Hepatocyte (in vitro differentiated cells): ENCODE data around the gene TREH. TPM values are rescaled to one million over a fixed set of nuclear protein-coding genes. Genes with fewer than 3 reads are reported as not detected.

Experiments
- DNase-seq: peaks from one replicate; pipeline ENCODE4 v3.0.0-alpha.2; 2016; ENCODE audit warnings: low spot score
- H2AFZ ChIP-seq: fragments of 200-600 bp; sonication (generic); 2 replicates; pipeline ENCODE4 v1.6.0; 2016; ENCODE audit warnings: antibody characterized with exemption, mild to moderate bottlenecking
- H3K27ac ChIP-seq: fragments of 200-600 bp; sonication (generic); 2 replicates; pipeline ENCODE4 v1.5.1; 2016; ENCODE audit warnings: mild to moderate bottlenecking
- H3K27me3 ChIP-seq: fragments of 200-600 bp; sonication (generic); 2 replicates; pipeline ENCODE4 v1.6.1; 2016
- H3K36me3 ChIP-seq: fragments of 200-600 bp; sonication (generic); replicated peaks from 2 replicates; pipeline ENCODE4 v1.5.1; 2016; ENCODE audit warnings: low read depth; ENCODE audit not compliant: insufficient read depth
- H3K4me1 ChIP-seq: fragments of 200-600 bp; sonication (generic); 2 replicates; pipeline ENCODE4 v1.5.1; 2016; ENCODE audit warnings: mild to moderate bottlenecking, moderate library complexity; ENCODE audit not compliant: insufficient read depth
- H3K4me2 ChIP-seq: fragments of 200-600 bp; sonication (generic); 2 replicates; pipeline ENCODE4 v1.6.0; 2016
- H3K4me3 ChIP-seq: fragments of 200-600 bp; sonication (generic); 2 replicates; pipeline ENCODE4 v1.5.1; 2016; ENCODE audit warnings: mild to moderate bottlenecking
- H3K79me2 ChIP-seq: fragments of 200-600 bp; sonication (generic); 2 replicates; pipeline ENCODE4 v1.6.0; 2017; ENCODE audit warnings: mild to moderate bottlenecking
- H3K9me2 ChIP-seq: fragments of 200-600 bp; sonication (generic); replicated peaks from 2 replicates; pipeline ENCODE4 v1.6.0; 2017; ENCODE audit warnings: mild to moderate bottlenecking; ENCODE audit not compliant: insufficient read depth
- H3K9me3 ChIP-seq: fragments of 200-600 bp; sonication (generic); 2 replicates; pipeline ENCODE4 v1.5.1; 2016; ENCODE audit warnings: low read depth, mild to moderate bottlenecking
- H4K20me1 ChIP-seq: fragments of 200-600 bp; sonication (generic); 2 replicates; pipeline ENCODE4 v1.6.0; 2016; ENCODE audit warnings: mild to moderate bottlenecking; ENCODE audit not compliant: insufficient read depth, poor library complexity, severe bottlenecking
- CTCF ChIP-seq: fragments of 200-600 bp; sonication (generic); IDR thresholded peaks from 2 replicates; pipeline ENCODE4 v1.5.1; 2016; ENCODE audit warnings: antibody characterized with exemption, mild to moderate bottlenecking; ENCODE audit not compliant: poor library complexity
- EZH2 ChIP-seq: fragments of 200-600 bp; sonication (generic); IDR thresholded peaks from 2 replicates; pipeline ENCODE4 v1.6.1; 2016; ENCODE audit warnings: antibody characterized with exemption, mild to moderate bottlenecking, borderline replicate concordance
- EZH2phosphoT487 ChIP-seq: fragments of 200-600 bp; sonication (generic); IDR thresholded peaks from one replicate; pipeline ENCODE4 v1.6.1; 2018; ENCODE audit warnings: antibody characterized with exemption, mild to moderate bottlenecking, low read depth, moderate library complexity; ENCODE audit not compliant: unreplicated experiment, severe bottlenecking
- WGBS: methylation state at CpG from one replicate; pipeline ENCODE4 v1.1.6; 2016; ENCODE audit warnings: low lambda C conversion rate; ENCODE audit errors: missing lambda C conversion rate; 5-methylcytosine and 5-hydroxymethylcytosine counted together
- polyA plus RNA-seq: library from polyadenylated mRNA; unstranded; fragments of >200 nt; fragmentation: Nextera tagmentation; extraction: Ambion mirVana; gene quantifications from 2 replicates; pipeline ENCODE4 v1.2.1, GENCODE V29; 2016
- total RNA-seq: library from RNA; depleted of rRNA; stranded (reverse); fragments of >200 nt; gene quantifications from 2 replicates; pipeline ENCODE4 v1.2.3, GENCODE V29; 2014

TREH gene
- total and polyA plus RNA-seq, 2 experiments from 2014 or later: 6.6 to 10.7 TPM

GRCh38 chr11:118663381-118663780 lies 16.1 kb downstream of the TREH start:
- Histone ChIP-seq H3K27ac (no peak overlapping the region), H3K79me2 (no peaks in the 10 kb centered on the region), H3K4me2 (no peak overlapping the region), H3K36me3 (no peaks in the 10 kb centered on the region), H4K20me1 (no peaks in the 10 kb centered on the region), H2AFZ (no peak overlapping the region), H3K9me3 (no peaks in the 10 kb centered on the region), H3K27me3 (no peaks in the 10 kb centered on the region), H3K4me1 (peaks cover 6% of the 10 kb centered on the region), H3K4me3 (no peak overlapping the region), H3K9me2 (no peaks in the 10 kb centered on the region)
- peak; percentile 1 for DNase-seq
- 94% methylated on average over 4 of the region's 4 CpGs for WGBS
- TF ChIP-seq CTCF (no peak), EZH2 (no peak), EZH2phosphoT487 (no peak)

GRCh38 chr11:118662401-118663271 lies 16.8 kb downstream of the TREH start:
- H3K4me3 ChIP-seq: no peak overlapping the region
- no peaks in the 10 kb centered on the region for H3K36me3 ChIP-seq
- WGBS: 60% methylated on average over 8 of the region's 8 CpGs

GRCh38 chr11:118661425-118662301 lies 17.8 kb downstream of the TREH start:
- Histone ChIP-seq H3K9me2 (no peaks in the 10 kb centered on the region), H4K20me1 (no peaks in the 10 kb centered on the region), H3K9me3 (no peaks in the 10 kb centered on the region), H3K79me2 (no peaks in the 10 kb centered on the region), H3K4me2 (no peak overlapping the region), H3K4me3 (no peak overlapping the region), H3K27me3 (no peaks in the 10 kb centered on the region), H3K27ac (no peak overlapping the region), H2AFZ (no peak overlapping the region), H3K4me1 (peaks cover 6% of the 10 kb centered on the region), H3K36me3 (no peaks in the 10 kb centered on the region)
- TF ChIP-seq EZH2 (no peak), CTCF (no peak), EZH2phosphoT487 (no peak)
- peak; percentile 3 for DNase-seq
- WGBS: 96% methylated on average over 19 of the region's 19 CpGs

More at GRCh38 chr11:118662401-118663271, 16.8 kb downstream of the TREH start:
- DNase-seq: peak; percentile 8
- Histone ChIP-seq H3K27ac (no peak overlapping the region), H4K20me1 (no peaks in the 10 kb centered on the region), H3K4me1 (peaks cover 6% of the 10 kb centered on the region), H2AFZ (no peak overlapping the region), H3K79me2 (no peaks in the 10 kb centered on the region), H3K9me2 (no peaks in the 10 kb centered on the region), H3K27me3 (no peaks in the 10 kb centered on the region), H3K9me3 (no peaks in the 10 kb centered on the region), H3K4me2 (no peak overlapping the region)
- no peak for TF ChIP-seq EZH2phosphoT487
- TF ChIP-seq CTCF: no peak
- TF ChIP-seq EZH2: no peak
